ENCODE data around the gene ZNF207. TPM values are rescaled to one million over a fixed set of nuclear protein-coding genes. Genes with fewer than 3 reads are reported as not detected.
"Not testable (repeated sequence)": the region's sequence is repeated elsewhere in the genome, so short reads cannot be mapped to it uniquely, and the experiment has no call there.

ZNF207 gene
- total RNA-seq, 1 donor = 167 TPM

- no peak for DNase-seq (ENCODE audit: low read depth in 2 of 3, low spot score in 2 of 3)
These were observed 35.2 kb downstream of the ZNF207 start for GRCh38 chr17:32385121-32385520.

- no peak for DNase-seq (ENCODE audit: low read depth in 2 of 3, low spot score in 2 of 3)
These were observed 36.0 kb downstream of the ZNF207 start for GRCh38 chr17:32385971-32386370.

GRCh38 chr17:32386844-32387243 is 36.9 kb downstream of the ZNF207 start:
- DNase-seq (ENCODE audit: low read depth in 2 of 3, low spot score in 2 of 3) = no peak

GRCh38 chr17:32388128-32388527 is 38.2 kb downstream of the ZNF207 start:
- not testable (repeated sequence) for DNase-seq (ENCODE audit: low read depth in 2 of 3, low spot score in 2 of 3)

- DNase-seq (ENCODE audit: low read depth in 2 of 3, low spot score in 2 of 3) = no peak
These were observed 38.9 kb downstream of the ZNF207 start for GRCh38 chr17:32388613-32389459.

GRCh38 chr17:32393904-32394303 is 43.9 kb downstream of the ZNF207 start:
- no peak for DNase-seq (ENCODE audit: low read depth in 2 of 3, low spot score in 2 of 3)

GRCh38 chr17:32396343-32396742 is 46.4 kb downstream of the ZNF207 start:
- DNase-seq (ENCODE audit: low read depth in 2 of 3, low spot score in 2 of 3) = no peak

GRCh38 chr17:32398946-32399345 is 49.0 kb downstream of the ZNF207 start:
- DNase-seq (ENCODE audit: low read depth in 2 of 3, low spot score in 2 of 3) = no peak

GRCh38 chr17:32410085-32410484 is 60.1 kb downstream of the ZNF207 start:
- not testable (repeated sequence) for DNase-seq (ENCODE audit: low read depth in 2 of 3, low spot score in 2 of 3)

GRCh38 chr17:32426894-32427293 is 76.9 kb downstream of the ZNF207 start:
- no peak for DNase-seq (ENCODE audit: low read depth in 2 of 3, low spot score in 2 of 3)

- no peak for DNase-seq (ENCODE audit: low read depth in 2 of 3, low spot score in 2 of 3)
These were observed 79.6 kb downstream of the ZNF207 start for GRCh38 chr17:32429598-32429997.

Small RNA genes within 50 kb of the gene (small RNA-seq; reads per million reads assigned to genes)
- gene AC005899.6 = not detected

Other genes with a start within 250 kb of the ZNF207 start
- gene RHOT1, start 207.7 kb upstream of the ZNF207 start, total RNA-seq = 26.9 TPM
- 0.27 TPM for gene RHBDL3, start 84.3 kb upstream of the ZNF207 start, total RNA-seq
- gene C17orf75, start 8.0 kb upstream of the ZNF207 start, total RNA-seq = 5.4 TPM
- gene PSMD11, start 94.4 kb downstream of the ZNF207 start, total RNA-seq = 34.5 TPM
- 0.81 TPM for gene CDK5R1, start 136.8 kb downstream of the ZNF207 start, total RNA-seq

Measured in hematopoietic multipotent progenitor cell (in vitro differentiated cells).